SK-N-MC (cell line): Measurements from ENCODE around the gene C8A.

Source experiments
- EZH2 ChIP-seq: fragments of 200-600 bp; sonication (generic); IDR thresholded peaks from one replicate; pipeline ENCODE4 v1.6.1; 2017; ENCODE audit warnings: antibody characterized with exemption
- FOXP2 ChIP-seq: optimal IDR thresholded peaks from 2 replicates; pipeline ENCODE3; 2011; ENCODE audit warnings: mild to moderate bottlenecking, moderate library complexity; ENCODE audit not compliant: insufficient read depth; ENCODE audit errors: extremely low read length, control extremely low read depth
- POLR2AphosphoS5 ChIP-seq: IDR thresholded peaks from 2 replicates; pipeline ENCODE4 v1.6.1; 2012; ENCODE audit warnings: mild to moderate bottlenecking, low read depth, low read length, borderline replicate concordance

DNA sequence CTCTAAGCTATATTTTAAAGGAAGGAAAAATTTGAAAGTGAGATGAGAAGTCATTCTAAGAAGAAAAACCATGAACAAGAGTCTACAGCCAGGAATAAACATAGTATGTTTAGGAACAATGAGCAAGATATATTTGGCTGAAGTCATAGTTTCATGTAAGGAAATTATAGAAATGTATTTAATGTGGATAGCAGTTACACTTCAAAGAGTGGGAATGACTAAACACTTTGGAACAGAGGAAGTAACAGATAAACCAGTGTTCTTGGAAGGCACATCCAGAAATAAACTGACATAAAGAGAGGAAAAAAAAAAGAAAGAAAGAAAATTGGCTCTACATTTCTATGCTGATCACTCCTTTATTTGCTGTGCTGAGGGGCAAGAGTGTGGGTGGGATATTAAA lies 18.0 kb downstream of the C8A start:
- TF ChIP-seq POLR2AphosphoS5 (no peak), EZH2 (no peak), FOXP2 (no peak)
